GM10248 (cell line): ENCODE measurements around the gene PROP1.
"Not testable (repeated sequence)": the region's sequence is repeated elsewhere in the genome, so short reads cannot be mapped to it uniquely, and the experiment has no call there.

Experiments
- CTCF ChIA-PET: fragments of 300-600 bp; sonication (Branson Sonifier 250); formaldehyde crosslinking; extraction: SDS; loops from one replicate; lab custom pipeline; 2021; ENCODE audit warnings: antibody characterized with exemption; lab: Yijun Ruan, JAX
- POLR2A ChIA-PET: fragments of 350-650 bp; sonication (Branson Sonifier 250); formaldehyde crosslinking; extraction: SDS; loops from one replicate; lab custom pipeline; 2020; ENCODE audit warnings: antibody characterized with exemption; lab: Yijun Ruan, JAX
- DNase-seq: peaks from one replicate; pipeline ENCODE4 v3.0.0; 2012; ENCODE audit errors: extremely low spot score
- TF ChIP-seq, protein P1 (sequence below): IDR thresholded peaks from 2 replicates; pipeline ENCODE4 v1.5.1; 2012; ENCODE audit warnings: mild to moderate bottlenecking, low read depth; ENCODE audit errors: extremely low read depth, missing control alignments, control extremely low read depth

The PROP1 gene

DNA sequence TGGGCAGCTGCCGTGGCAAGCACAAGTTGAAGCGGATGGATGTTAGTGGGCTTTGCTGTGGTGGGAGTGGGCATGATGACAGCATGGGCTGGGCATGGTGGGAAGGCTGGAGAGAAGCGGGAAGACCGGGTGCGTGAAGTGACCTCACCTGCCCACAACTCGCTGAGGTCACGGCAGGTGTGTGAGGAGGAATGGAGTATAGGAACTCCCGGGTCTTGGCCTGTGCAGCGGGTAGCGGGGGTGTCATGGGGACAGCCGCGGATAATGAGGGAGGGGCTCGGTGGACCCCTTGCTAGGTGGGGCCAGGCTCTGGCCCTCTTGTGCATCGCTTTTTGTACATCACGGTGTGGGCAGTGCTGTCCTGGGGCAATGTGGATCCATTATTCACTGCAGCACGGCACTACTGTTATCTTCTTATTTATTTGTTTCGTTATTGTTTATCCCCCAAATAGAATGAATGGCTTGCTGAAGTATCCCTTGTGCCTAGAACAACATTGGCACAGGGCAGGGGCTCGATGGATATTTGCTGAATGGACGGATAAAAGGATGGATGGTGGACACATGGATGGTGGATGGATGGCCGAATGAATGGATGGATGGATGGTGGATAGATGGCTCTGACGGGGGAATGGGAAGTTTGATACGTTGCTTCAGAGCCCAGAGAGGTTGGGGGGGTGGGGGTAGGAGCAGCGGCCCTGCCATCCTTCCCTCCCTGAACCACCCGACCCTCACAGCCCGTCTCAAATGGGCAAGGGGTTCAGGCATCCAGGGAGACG lies 14.6 kb downstream of the PROP1 start:
- ChIA-PET POLR2A (no interaction called here), CTCF (no interaction called here)
- TF ChIP-seq, protein P1, sequence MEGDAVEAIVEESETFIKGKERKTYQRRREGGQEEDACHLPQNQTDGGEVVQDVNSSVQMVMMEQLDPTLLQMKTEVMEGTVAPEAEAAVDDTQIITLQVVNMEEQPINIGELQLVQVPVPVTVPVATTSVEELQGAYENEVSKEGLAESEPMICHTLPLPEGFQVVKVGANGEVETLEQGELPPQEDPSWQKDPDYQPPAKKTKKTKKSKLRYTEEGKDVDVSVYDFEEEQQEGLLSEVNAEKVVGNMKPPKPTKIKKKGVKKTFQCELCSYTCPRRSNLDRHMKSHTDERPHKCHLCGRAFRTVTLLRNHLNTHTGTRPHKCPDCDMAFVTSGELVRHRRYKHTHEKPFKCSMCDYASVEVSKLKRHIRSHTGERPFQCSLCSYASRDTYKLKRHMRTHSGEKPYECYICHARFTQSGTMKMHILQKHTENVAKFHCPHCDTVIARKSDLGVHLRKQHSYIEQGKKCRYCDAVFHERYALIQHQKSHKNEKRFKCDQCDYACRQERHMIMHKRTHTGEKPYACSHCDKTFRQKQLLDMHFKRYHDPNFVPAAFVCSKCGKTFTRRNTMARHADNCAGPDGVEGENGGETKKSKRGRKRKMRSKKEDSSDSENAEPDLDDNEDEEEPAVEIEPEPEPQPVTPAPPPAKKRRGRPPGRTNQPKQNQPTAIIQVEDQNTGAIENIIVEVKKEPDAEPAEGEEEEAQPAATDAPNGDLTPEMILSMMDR = no peak
- no peak for DNase-seq

GRCh38 chr5:177980743-177981151 lies 15.3 kb downstream of the PROP1 start:
- DNase-seq = no peak
- POLR2A ChIA-PET = no interaction called here
- TF ChIP-seq, protein P1 = no peak
- CTCF ChIA-PET = no interaction called here

- POLR2A ChIA-PET, CTCF ChIA-PET, DNase-seq: not testable (repeated sequence)
These were observed 18.4 kb downstream of the PROP1 start for GRCh38 chr5:177977600-177977999.

DNA sequence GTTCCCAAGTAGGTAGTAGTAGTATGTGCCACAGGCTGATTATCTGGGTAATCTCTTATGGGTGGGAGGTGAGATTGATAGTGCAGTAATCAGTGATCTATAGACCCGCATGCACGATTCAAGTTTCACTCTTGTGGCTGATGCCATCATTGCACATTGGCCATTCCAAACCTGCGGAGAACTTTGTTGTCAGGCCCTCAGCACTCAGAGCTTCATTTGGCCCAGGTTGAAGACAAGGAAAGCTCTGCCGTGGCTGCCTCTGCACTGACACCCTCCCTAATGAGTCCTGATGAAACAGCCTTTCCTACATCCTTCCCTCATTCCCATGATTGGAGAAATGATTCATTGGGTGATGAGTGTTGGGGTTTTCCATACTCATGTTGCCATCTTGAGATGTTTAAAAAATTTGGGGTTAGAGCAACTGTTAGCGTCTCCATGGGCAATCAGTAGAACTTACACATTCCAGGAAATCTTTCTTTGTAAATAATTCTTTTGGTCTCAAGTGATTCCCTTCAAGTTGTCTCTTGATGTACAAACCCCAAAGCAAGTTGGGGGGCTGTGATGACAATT lies 22.9 kb downstream of the PROP1 start:
- no peak for DNase-seq
- ChIA-PET POLR2A (no interaction called here), CTCF (interaction anchor here (1.0 kb wide), 1 partner anchor 11 kb away, joined by 3 read pairs; no protein-coding TSS in a partner anchor)
- TF ChIP-seq, protein P1 = no peak

DNA sequence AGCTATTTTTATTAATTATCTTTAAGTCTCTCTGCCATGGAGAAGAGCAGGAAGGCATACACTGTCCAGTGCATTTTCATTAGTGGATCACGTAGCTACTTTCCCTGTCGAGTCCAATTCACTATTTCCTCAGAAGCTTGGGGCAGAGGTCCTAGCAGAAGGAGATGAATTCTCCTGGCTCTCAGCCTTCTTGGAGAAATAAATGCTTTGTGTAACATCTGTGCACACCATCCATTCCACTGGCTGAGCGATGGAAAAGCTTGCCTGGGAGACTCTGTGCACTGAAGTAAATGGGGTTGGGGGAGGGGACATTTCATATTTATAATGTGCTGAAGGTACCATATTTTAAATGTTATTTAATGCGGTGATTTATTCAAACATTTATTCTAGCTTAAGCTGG lies 23.4 kb downstream of the PROP1 start:
- ChIA-PET CTCF (interaction anchor here (1.0 kb wide), 1 partner anchor 12 kb away, joined by 3 read pairs; no protein-coding TSS in a partner anchor), POLR2A (no interaction called here)
- TF ChIP-seq, protein P1 = no peak
- DNase-seq = no peak

DNA sequence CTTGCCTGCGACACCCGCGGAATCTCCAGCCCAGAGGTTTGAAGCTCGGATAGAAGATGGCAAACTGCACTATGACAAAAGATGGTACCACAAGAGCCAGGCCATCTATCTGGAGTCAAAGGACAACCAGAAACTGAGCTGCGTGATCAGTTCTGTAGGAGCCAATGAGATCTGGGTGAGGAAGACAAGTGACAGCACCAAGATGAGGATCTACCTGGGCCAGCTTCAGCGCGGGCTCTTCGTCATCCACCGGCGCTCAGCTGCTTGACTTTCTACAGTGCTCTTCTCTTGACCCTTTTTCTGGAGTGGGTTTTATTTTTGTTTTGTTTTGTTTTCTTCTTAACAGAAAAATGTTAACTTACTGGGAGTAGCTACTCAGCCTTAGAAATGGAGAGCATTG lies 24.0 kb downstream of the PROP1 start:
- DNase-seq, POLR2A ChIA-PET: not testable (repeated sequence)
- CTCF ChIA-PET = interaction anchor here (1.0 to 1.2 kb wide), 2 partner anchors 13 to 89 kb away, joined by 3 read pairs; no protein-coding TSS in a partner anchor

DNA sequence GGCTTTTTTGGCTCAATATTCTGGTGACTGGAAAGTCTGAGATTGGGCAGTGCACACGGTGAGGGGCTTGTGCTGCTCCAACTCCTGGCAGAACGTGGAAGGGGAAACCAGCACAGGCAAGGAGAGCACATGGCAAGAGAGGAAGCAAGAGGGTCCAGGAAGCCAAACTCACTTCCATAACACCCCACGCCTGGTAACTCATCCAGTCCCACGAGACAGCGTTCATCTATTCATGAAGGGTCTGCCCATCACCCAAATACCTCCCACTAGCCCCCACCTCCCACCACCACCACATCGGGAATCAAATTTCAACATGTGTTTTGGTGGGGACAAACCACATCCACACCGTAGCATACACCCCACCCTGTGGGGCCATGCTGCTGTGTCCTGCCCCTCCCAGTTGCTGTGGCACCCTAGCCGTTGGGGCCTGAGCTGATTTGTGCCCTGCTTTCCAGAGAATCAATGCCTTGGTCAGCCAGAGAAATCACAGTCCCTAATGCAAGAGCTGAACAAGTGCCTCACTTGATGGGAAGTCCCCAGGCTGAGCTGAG lies 27.3 kb downstream of the PROP1 start:
- DNase-seq = no peak

More for the DNA sequence above, 27.3 kb downstream of the PROP1 start:
- TF ChIP-seq, protein P1 = no peak
- CTCF ChIA-PET = no interaction called here
- POLR2A ChIA-PET = no interaction called here
